22Rv1 (cell line): ENCODE data around the gene SRCAP.

Experiments
- H3K27ac ChIP-seq: fragments of 450-650 bp; 2 replicates; pipeline ENCODE4 v1.5.1; 2017
- ZFX ChIP-seq: fragments of 450-650 bp; IDR thresholded peaks from 2 replicates; pipeline ENCODE4 v1.6.1; 2017; ENCODE audit warnings: antibody characterized with exemption, borderline replicate concordance
- TF ChIP-seq, protein P1 (sequence below): fragments of 450-650 bp; IDR thresholded peaks from 2 replicates; pipeline ENCODE4 v1.5.1; 2017; ENCODE audit warnings: mild to moderate bottlenecking

SRCAP gene

DNA sequence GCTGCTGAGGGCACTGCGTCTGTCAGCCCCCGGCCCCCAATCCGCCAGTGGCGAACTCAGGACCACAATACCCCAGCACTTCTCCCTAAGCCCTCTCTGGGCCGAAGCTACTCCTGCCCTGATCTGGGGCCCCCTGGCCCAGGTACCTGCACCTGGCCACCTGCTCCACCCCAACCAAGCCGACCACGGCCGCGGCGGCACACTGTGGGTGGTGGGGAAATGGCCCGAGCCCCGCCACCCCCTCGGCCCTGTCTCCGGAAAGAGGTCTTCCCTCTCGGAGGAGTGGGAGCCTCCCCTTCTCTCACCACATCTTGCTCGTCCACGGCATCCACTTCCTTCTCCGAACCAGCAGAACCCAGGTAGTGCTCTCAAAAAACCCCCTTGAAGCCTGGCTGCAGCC is 44.1 kb upstream of the SRCAP start:
- H3K27ac ChIP-seq, result no peak overlapping the region
- TF ChIP-seq, protein P1, sequence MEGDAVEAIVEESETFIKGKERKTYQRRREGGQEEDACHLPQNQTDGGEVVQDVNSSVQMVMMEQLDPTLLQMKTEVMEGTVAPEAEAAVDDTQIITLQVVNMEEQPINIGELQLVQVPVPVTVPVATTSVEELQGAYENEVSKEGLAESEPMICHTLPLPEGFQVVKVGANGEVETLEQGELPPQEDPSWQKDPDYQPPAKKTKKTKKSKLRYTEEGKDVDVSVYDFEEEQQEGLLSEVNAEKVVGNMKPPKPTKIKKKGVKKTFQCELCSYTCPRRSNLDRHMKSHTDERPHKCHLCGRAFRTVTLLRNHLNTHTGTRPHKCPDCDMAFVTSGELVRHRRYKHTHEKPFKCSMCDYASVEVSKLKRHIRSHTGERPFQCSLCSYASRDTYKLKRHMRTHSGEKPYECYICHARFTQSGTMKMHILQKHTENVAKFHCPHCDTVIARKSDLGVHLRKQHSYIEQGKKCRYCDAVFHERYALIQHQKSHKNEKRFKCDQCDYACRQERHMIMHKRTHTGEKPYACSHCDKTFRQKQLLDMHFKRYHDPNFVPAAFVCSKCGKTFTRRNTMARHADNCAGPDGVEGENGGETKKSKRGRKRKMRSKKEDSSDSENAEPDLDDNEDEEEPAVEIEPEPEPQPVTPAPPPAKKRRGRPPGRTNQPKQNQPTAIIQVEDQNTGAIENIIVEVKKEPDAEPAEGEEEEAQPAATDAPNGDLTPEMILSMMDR, result no peak
- TF ChIP-seq ZFX, result no peak

DNA sequence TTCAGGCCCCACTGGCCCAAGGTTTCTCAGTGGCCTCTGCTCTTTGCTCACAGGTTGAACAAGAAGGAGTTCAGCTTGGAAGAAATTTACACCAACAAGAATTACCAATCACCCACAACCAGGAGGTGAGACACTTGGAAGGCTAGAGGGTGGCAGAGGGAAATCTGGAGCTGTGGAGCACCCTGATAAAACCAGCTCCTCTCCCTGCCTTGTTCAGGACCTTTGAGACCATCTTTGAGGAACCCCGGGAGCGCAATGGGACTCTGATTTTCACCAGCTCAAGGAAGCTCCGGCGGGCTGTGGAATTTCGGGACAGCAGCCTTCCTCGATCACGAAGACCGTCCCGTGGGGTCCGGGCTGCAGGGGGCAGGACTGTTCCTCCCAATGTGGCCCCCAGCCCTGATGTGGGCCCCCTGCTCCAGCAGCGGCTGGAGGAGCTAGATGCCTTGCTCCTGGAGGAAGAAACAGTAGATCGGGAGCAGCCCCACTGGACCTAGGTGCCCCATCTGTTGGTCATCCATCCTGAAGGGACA is 43.1 kb upstream of the SRCAP start:
- TF ChIP-seq, protein P1, result no peak
- TF ChIP-seq ZFX, result no peak
- H3K27ac ChIP-seq, result peak overlapping the region; percentile 98; the same call in 1 of the 2 replicates

DNA sequence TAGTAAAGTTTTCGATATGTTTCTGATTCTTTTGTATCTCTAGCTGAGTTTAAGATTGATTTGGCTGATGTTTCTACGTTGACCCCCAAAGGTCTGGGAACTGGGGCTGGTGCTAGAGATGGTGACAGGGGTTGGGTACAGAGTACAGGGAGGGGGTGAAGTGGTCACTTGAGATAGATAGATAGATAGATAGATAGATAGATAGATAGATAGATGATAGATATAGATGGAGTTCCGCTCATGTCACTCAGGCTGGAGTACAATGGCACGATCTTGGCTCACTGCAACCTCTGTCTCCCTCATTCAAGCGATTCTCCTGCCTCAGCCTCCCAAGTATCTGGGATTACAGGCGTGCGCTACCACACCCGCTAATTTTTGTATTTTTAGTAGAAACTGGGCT is 42.6 kb upstream of the SRCAP start:
- TF ChIP-seq, protein P1, result no peak
- no peak for TF ChIP-seq ZFX
- H3K27ac ChIP-seq, result peak overlapping the region; percentile 98

DNA sequence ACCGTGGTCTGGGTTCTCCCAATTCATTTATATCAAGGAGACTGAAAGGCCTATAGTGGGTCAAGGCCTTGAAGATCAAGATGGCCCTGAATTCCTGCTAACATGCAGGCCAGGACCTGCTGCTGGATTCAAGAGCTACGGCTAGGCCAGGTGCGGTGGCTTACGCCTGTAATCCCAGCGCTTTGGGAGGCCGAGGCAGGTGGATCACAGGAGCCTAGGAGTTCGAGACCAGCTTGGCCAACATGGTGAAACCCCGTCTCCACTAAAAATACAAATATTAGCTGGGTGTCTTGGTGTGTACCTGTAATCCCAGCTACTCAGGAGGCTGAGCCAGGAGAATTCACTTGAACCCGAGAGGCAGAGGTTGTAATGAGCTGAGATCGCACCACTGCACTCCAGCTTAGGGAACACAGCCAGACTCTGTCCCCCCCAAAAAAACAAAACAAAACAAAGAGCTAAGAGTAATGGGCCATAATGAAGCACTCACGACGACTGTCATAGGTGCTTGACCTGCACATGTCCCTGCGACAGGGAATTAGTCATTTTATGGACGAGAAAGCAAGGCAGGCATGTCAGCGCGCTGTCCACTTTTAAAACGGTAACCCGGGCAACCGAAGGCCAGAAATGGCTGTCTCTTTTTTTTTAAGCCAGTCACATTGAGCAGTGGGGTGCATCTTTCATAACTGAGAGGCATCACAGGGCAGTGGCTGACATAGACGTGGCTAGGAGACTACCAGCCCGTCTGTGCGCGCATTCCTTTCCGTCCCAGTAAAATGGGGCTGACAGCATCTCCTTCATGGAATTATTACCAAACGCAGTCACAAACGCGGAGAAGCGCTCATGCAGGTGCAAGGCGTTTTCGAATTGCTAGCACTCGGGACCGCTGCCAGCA is 41.8 kb upstream of the SRCAP start:
- TF ChIP-seq ZFX, result no peak
- TF ChIP-seq, protein P1, result no peak
- H3K27ac ChIP-seq, result peak overlapping the region; percentile 98

DNA sequence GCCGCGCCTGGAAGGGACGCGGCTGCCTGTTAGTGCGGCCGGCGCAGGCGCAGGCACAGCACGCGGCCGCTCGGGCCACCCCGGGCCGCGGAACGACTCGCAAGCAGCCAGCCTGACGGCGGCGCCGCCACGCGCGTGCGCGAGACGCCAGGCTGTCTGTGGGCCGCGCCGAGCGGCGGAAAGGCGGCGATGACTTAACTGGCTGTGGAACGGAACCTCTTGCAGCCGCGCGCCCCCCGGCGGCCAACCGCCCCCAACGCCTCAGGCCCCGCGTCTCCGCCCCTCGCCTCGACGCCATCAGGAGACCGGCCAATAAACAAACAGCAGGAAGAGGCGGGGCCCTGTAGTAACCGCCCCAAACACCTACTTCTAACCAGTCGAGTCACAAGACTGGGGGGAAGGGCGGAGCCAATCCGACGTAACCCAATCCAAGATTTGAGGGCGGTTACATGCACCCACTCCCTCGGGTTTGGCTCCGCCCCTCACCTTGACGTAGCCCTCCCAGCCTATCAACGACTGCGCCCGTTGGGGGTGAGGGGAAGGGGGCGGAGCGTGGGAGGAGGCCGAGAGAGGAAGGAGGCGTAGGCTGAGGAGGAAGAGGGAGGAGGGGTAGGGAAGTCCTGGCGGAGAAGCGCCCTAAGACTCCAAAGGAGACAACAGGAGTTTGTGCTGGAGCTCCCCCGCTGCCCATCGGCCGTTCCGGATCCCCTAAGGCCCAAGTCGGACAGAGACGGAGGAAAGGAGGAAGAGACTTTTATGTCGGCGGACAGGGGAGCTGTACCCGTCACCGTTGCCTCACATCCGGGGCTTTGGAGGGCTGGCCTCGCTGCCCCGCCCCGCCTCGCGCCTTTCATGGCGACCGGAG is 40.9 kb upstream of the SRCAP start, which contains the start of gene FBRS:
TSS of gene FBRS (plus strand) at position 566 of the 865 bp plus-strand sequence. CDS start 1,088 bp downstream, outside the sequence.
- TF ChIP-seq ZFX, result no peak
- TF ChIP-seq, protein P1, result peak; percentile 94
- H3K27ac ChIP-seq, result peak within 1 kb of the TSS; percentile 98

DNA sequence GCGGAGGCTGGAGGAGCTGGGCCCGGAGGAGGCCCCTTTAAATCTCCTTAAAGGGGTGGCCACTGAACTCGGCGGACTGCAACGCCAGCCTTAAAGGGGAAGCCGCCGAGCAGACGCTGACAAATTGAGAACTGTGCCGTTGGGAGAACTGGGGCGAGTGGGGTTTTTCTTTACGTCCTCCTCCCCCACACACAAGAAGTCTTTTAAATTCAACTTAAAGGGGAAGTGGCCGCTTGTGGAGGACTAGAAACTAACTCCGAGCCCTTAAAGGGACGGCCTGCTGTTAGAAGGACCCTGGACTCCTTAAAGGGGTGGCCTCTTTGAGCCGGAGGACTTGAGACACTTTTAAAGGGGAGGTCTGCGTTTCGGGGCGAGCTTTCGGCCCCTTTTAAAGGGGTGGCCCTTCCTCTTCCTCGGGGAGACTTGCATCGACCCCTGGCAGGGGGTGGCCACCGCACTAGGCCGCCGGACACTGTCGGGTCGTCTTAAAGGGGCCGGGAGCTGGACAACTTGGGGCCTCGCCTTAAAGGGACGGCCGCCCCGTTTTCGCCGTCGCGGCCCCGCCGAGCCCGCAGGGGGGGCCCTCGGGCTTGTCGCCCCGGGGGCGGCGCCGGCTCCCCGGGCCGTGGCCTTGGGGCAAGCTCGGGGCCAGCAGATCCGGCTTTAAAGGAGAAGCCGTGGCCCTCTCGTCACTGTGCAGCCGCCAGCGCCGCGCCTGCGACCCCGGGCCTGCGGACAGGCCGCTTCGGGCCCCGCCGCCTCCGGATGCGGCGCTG is 40.1 kb upstream of the SRCAP start:
- TF ChIP-seq ZFX, result no peak
- H3K27ac ChIP-seq, result peak overlapping the region; percentile 98
